GM21576 (cell line): ENCODE results near the gene OR10H3.
"Not testable (repeated sequence)": the region's sequence is repeated elsewhere in the genome, so short reads cannot be mapped to it uniquely, and the experiment has no call there.

Experiments used
- ATAC-seq: cut with Tn5 transposase; IDR thresholded peaks from one replicate; pipeline ENCODE4 v1.9.1; 2021; ENCODE audit warnings: mild to moderate bottlenecking, moderate library complexity; ENCODE audit not compliant: unreplicated experiment

Gene OR10H3, protein sequence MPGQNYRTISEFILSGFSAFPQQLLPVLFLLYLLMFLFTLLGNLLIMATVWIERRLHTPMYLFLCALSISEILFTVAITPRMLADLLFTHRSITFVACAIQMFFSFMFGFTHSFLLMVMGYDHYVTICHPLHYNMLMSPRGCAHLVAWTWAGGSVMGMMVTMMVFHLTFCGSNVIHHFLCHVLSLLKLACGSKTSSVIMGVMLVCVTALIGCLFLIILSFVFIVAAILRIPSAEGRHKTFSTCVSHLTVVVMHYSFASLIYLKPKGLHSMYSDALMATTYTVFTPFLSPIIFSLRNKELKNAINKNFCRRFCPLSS

DNA sequence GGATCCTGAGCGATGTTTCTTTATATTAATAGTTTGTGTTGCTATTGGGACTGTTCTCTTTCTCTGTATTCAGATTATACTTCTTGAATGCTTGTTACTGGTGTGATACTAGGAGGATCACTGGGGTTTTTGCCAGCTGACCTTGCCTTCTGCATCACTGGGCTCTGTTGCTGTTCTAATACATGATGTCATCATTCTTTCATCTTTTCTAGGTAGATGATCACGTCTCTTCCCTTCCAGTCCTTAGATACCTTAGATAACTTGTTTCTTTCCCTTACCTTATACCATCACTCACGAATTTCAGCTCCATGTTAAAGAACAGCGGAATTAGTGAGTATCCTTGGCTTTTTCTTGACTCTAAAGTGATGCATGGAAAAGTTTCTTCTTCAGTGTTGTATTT lies at the start of gene OR10H3:
Gene OR10H3, plus strand, starts transcription at position 264 of the 400 bp plus-strand sequence. CDS start 3,408 bp downstream, outside the sequence.
- no peak for ATAC-seq

DNA sequence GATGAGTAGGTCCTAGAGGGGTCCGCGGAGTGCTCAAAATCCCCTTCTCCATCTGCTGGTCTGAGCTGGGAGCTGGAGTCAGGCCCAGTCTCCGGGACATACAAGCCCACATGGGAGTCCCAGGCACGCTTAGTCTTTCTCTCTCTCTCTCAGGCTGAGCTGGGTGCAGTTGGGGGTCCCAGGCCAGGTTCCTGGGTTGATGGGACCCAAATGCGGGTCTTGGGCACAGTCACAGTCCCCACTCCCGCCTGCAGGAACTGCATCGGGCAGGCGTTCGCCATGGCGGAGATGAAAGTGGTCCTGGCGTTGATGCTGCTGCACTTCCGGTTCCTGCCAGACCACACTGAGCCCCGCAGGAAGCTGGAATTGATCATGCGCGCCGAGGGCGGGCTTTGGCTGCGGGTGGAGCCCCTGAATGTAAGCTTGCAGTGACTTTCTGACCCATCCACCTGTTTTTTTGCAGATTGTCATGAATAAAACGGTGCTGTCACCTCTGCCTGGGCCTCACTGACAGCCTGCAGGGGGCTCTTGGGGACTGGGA lies 41.1 kb upstream of the OR10H3 start:
- no peak for ATAC-seq

DNA sequence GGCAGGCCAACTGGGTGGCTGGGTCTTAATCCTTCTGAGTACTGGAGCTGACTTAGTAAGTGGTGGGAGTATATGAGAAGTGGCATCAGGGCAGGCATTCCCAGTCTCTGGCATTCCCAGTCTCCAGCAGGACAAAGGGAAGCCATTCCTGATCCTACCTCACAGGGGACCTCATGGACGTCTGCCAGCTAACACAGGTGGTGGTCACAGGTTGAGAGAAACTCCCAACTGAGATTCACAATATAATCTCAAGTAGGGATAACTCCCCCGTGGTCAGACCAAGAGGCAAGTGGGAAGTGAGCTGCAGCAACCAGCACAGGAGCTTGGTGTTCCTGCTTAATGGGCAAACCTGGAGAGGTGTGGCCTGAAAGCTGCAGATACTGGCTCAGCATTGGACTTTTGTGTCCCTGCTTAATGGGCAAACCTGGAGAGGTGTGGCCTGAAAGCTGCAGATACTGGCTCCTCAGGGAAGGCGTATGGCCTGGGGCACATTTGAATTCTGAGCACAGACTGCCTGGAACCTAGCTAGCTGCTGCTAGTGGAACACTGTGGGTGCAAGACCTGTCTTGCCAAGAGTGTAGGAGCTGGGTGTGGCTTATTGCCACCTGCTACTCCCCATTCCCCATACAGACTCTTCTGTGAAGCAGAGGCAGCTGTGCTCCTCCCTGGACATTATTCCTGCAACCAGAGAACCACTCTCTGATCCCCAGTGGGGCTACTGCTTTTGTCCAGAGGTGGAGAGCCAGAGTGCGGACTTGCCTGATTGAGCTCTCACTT lies 35.8 kb upstream of the OR10H3 start:
- no peak for ATAC-seq

DNA sequence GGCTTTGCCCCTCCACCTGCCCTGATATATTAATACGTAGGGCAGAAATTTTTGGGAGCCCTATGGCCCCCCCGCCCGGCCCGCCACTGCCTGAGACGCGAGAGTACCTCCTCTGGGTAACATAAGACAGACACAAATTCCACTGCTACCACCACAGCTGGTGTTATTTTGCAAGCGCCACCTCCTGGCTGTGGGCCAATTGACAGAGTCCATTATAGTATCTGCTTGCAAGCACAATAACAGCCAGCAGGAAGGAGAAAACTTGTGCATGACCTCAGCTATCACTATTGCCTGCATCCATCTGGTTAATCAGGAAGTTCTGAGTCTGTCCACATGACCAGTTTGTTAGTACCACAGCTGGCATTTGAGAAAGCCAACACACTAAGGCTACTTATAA lies 35.3 kb upstream of the OR10H3 start:
- no peak for ATAC-seq

DNA sequence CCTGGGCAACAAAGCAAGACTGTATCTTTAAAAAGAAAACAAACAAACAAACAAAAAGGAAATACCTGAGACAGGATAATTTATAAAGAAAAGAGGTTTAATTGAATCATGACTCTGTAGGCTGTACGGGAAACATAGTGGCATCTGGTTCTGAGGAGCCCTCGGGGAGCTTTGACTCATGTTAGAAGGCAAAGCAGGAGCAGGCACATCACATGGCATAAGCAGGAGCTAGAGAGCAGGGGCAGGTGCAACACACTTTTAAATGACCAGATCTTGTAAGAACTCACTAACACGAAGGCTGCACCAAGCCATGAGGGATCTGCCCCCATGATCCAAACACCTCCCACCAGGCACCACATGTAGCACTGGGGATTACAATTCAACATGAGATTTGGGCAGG lies 23.1 kb upstream of the OR10H3 start:
- no peak for ATAC-seq

DNA sequence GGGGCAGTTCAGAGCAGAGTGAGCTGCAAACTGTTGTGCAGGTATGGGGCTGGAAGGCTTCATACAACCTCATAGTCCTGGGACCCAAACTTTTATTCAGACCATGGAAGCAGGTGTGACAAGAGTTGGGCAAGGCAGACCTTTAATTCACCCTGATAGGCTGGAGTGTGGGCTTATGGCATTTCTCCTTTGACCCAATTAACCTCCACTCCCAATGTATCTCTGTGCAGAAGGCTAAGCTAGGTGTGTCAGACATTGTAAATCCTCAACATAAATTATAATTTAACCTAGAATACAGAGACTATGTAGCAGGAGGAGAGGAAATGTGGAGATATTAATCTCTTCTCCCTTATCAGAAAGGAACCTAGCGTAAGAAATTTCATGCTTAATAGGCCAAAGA lies 22.1 kb upstream of the OR10H3 start:
- ATAC-seq = no peak

DNA sequence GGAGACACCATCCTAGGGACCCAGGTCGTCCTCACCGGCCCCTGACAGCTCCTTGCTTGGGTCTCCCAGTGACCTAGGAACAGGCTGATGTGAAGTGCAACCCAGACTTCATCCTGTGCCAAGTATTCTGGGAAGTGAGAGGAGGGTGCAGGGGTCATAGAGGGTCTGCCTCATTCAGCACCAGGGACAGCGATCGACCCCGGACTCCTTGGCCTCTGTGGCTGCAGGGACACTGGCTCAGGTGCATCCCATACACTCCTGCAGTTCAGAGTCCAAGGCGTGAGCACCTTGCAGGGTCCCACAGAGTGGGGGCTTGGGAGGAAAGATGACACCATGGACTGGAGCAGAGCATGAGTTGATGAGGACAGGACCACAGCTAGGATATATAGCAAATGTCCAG lies 20.0 kb upstream of the OR10H3 start:
- ATAC-seq = no peak

DNA sequence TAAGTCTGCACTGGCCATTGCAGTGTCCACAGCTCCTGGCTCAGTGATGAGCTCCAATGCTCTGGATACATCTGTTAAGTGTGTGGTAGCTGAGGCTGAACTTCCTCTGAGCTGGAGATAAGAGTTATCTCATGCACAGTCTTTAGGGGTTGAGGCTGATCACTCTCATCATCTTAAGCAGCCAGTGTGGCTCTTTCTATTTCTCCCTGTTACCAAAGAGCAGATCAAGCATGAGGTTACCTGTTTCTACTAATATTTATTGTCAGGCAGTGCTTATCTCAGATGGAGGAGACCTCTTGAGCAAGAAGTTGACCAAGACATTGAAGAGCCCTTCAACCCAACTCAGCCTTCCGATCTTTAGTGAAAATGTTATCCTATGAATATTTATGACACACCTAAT lies 16.5 kb upstream of the OR10H3 start:
- ATAC-seq = no peak

DNA sequence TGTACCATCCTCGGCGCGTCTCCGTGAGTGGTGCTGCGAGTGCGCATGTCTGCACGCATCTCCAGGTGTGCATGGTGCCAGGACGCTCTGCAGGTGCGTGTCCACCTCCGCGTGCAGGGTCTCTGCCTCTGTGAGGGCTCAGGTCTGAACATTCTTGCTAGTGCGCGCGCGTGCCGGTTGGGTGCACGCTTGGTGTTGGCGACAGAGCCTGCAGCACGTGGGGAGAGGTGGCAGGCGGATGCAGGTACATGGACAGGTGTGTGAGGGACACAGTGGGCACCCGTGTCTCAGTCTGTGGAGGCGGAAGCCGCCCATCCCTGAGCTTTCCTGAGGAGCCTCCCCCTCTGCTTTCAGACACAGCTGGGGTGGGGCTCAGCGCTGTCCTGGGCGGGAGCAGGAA lies 14.8 kb upstream of the OR10H3 start:
- ATAC-seq = no peak

DNA sequence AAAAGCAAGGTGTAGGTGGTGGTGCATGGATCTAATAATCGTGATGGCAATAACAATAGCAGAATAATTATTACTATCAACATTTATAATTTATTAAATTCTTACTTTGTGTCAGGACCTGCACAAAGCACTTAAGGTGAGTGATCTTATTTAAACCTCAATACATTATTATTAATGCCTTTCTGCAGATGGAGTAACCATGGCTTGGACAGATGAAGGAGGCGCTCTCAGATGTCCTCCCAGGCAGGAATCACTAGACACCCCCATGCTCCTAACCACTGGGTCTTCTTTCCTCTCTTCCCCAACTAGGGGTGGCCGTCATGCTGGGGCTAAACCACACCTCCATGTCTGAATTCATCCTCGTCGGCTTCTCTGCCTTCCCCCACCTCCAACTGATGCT lies 10.1 kb upstream of the OR10H3 start, which contains the start of gene OR10H2:
Gene OR10H2, plus strand, starts transcription at position 301 of the 400 bp plus-strand sequence. Its CDS starts 20 bp downstream, at position 321.
- ATAC-seq = no peak

DNA sequence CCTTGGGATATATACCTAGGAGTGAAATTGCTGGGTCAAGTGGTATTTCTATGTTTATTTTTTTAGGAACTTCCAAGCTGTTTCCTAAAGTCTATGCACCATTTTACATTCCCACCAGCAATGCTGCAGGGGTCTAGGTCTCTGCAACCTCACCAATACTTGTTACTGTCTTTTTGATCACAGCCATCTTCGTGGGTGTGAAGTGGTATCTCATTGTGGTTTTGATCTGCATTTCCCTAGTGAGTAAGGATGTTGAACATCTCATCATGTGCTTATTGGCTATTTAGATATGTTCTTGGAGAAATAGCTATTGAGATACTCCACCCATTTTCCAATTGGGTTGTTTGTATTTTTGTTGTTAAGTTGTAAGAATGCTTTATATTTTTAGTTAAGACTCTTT lies 7.2 kb upstream of the OR10H3 start:
- no peak for ATAC-seq

DNA sequence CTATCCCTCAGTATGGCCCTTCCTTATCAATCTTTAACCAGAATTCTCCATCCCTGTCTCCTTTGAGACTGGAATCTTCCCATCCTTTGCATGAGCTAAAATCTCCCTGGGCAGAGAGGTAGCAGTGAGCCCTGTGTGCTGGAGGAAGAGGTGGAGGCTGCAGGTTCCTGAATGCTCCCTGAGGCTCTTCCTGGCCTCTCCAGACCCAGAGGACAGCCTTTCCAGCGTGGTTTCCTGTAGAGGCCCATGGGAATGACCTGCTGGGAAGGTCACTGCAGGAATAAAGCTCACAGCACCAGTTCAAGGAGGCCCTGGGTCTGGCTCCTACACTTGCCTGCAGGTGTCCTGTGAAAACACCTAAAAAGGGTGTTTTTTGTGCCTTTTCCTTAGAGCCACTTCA lies 5.4 kb upstream of the OR10H3 start:
- ATAC-seq = no peak

DNA sequence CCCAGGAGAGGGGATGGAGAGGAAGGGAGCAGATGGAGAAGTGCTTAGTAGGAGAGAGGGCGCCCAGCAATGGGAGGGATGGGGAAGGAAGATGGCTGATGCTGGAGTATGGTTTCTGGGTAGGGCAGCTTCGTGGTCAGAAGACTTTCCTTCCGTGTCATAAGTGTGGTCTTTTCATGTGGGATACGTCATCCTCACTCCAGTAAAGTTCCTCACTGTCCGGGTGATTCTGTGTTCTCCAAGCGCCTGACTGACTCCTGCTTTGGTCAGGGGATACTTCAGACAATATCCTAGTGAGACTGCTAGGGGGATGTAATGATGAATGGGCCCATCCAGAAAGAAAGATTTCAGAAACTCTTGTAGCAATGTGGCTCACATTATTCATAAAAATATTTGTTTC lies 3.9 kb upstream of the OR10H3 start:
- no peak for ATAC-seq

DNA sequence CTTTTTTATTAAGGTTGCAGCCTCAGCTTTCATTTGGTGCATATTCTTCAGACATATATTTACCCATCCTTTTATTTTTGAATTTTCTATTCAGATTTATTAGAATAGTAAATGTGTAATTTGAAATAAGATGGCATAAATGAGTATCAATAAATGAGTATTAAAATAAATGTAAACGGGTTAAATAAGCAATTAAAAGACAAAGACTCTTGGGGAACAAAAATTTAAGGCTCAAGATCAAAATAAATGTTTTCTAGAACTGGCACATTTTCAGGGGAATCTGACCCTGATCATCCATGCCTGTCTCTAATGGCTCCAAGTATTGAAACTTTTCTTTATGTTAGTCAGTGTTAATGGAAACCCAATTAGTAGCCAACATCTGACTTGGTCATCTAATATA lies 3.0 kb downstream of the OR10H3 start:
- no peak for ATAC-seq

DNA sequence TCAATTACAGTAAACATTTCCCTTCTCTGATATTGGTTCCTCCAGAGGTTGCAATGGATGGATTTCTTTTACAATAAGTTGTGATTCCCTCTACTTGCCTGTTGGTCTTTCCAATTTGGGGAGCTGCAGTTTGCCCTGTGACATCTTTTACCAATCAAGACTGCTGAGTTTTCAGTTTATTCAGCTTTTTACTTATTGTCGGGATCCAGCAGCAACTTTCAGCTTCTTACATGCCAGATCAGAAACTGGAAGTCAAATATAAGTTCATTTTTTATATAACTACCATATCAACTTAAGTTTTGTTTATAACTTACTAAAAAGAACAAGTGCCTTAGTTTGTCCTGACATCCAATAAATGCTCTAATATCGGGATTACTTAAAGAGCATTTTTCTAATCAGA lies 10.5 kb downstream of the OR10H3 start:
- ATAC-seq = no peak

DNA sequence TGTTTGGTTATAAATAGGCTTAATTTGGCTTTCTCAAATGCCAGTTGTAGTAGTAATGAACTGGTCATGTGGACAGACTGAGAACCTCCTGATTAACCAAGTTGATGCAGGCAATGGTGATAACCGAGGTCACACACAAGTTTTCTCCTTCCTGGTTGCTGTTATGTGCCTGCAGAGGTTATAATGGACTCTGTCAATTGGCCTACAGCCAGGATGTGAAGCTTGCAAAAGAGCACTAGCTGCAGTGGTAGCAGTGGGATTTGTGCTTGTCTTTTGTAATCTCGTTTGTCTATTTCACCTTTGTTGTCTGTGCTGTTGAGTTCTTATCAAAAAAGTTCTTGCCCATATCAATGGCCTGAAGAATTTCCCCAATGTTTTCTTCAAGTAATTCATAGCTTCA lies 20.6 kb downstream of the OR10H3 start:
- ATAC-seq = no peak

DNA sequence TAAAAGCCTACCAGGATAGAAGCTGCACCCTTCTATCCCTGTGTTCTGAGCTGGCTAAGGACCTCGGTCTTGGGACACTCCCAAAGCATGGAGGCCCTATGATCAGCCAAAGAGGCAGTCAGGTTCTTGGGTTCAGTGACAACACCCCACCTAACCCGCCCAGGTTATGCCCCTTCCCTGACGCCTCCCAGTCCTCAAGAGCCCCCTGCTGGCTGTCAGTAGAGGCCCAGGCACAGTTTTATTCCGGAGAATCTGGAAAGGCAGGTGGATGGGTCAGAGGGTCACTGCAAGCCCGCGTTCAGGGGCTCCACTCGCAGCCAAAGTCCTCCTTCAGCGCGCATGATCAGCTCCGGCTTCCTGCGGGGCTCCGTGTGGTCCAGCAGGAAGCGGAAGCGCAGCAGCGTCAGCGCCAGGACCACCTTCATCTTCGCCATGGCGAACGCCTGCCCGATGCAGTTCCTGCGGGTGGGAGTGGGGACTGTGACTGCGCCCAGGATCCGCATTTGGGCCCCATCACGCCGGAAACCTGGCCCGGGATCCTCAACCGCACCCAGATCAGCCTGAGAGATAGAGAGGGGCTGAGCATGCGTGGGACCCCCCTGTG lies 22.3 kb downstream of the OR10H3 start:
- ATAC-seq = no peak

DNA sequence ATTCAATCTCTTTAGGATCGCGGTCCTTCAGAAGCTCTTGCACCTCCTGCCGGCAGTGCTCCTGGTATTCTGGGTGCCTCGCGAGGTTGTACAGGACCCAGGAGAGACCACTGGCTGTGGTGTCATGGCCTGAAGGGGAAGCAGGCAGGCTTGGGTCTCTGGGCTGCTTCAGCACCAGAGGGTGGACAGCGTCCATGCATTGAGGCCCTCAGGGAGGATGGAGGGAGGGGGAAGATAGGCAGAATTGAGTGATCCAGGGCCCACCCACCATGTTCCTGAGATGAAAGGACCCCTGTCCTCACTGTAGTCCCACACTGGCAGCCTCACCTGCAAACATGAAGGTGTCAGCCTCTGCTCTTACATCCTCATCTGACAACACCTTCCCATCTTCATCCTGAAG lies 31.8 kb downstream of the OR10H3 start:
- no peak for ATAC-seq

DNA sequence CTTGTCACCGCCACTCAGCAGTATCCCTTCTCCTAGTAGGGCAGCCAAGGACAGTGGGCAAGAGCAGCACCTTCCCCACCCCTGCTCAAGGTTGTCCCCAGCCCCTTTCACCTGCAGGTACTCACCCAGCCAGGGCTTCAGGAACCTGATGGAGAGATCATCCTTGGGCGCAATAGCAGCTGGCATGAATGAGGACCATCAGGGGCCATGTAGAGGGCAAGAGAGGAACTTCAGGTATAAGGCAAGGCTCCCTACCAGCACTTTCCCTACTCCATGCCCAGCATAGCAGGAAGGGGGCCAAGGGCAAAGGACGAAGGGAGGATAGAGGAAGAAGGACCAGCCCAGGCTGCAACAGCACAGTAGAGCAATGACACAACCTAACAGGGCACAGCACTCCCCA lies 36.4 kb downstream of the OR10H3 start:
- not testable (repeated sequence) for ATAC-seq

DNA sequence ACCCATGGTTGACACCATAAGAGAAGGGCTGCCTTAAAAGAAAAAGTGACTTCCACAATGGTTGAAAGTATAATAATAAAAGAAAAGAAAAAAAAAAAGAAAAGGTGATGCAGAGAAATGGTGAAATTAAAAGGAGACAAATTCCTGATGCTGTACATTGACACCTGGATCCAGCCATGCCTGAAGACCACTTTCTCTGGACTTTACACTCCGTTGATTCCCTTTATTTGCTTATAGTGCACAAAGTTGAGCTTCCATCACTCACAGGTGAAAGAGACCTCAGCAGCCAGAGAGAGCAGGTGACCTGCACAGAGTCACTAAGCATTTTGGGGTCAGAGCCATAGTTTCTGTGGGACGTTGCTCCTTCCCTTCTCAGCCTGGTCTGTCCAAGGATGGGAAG lies 37.5 kb downstream of the OR10H3 start:
- ATAC-seq = no peak

DNA sequence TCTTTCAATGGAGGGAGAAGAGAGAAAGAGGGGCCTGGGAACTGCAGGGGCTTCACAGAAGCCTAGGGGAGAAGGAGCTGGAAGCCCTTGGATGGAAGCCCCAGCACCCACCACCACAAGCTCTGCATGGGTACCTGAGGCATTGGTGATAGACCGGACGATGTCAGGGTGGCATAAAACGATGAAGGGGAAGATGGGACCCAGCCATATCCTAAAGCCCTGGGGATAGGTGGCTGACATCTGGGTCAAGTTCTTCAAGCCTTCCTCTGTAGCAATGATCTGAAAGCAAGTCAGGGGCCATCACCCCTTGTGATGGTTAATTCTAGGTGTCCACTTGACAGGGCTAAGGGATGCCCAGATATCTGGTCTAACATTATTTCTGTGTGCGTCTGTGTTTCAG lies 38.5 kb downstream of the OR10H3 start:
- ATAC-seq = no peak
